Daoy (cell line): Measurements from ENCODE around the gene FBXL16. TPM values are rescaled to one million over a fixed set of nuclear protein-coding genes. Genes with fewer than 3 reads are reported as not detected.

Experiments used
- total RNA-seq: library from RNA; depleted of rRNA; stranded (reverse); fragments of >200 nt; shearing (Covaris generic); gene quantifications from 2 replicates; pipeline ENCODE4 v1.2.3, GENCODE V29; 2014; rRNA removed

FBXL16 gene
- total RNA-seq, 1 experiment from 2014 or later = 0.51 TPM

Other genes with a start within 250 kb of the FBXL16 start
- gene CAPN15, start 178.1 kb downstream of the FBXL16 start, total RNA-seq = 23.3 and 23.4 TPM in 2 replicates
- 0.23 TPM in 1 of 2 replicates, not detected in the other for gene PRR35, start 145.4 kb downstream of the FBXL16 start, total RNA-seq
- 0.17 TPM in 1 of 2 replicates, not detected in the other for gene NHLRC4, start 138.8 kb downstream of the FBXL16 start, total RNA-seq
- 15.9 and 16.3 TPM in 2 replicates for gene PIGQ, start 135.8 kb downstream of the FBXL16 start, total RNA-seq
- 7.6 and 20.6 TPM in 2 replicates for gene RAB40C, start 115.7 kb downstream of the FBXL16 start, total RNA-seq
- gene WFIKKN1, start 74.8 kb downstream of the FBXL16 start, total RNA-seq = 0.09 TPM in 1 of 2 replicates, not detected in the other
- 82.5 and 97.6 TPM in 2 replicates for gene METTL26, start 69.5 kb downstream of the FBXL16 start, total RNA-seq
- gene MCRIP2, start 64.0 kb downstream of the FBXL16 start, total RNA-seq = 39.1 and 39.2 TPM in 2 replicates
- 11.7 and 20.9 TPM in 2 replicates for gene WDR90, start 56.4 kb downstream of the FBXL16 start, total RNA-seq
- gene RHOT2, start 37.7 kb downstream of the FBXL16 start, total RNA-seq = 38.7 and 42.9 TPM in 2 replicates
- gene RHBDL1, start 30.1 kb downstream of the FBXL16 start, total RNA-seq = 0.11 and 1.5 TPM in 2 replicates
- gene STUB1, start 25.4 kb downstream of the FBXL16 start, total RNA-seq = 115 and 118 TPM in 2 replicates
- 31.4 and 37.1 TPM in 2 replicates for gene JMJD8, start 21.5 kb downstream of the FBXL16 start, total RNA-seq
- gene WDR24, start 15.4 kb downstream of the FBXL16 start, total RNA-seq = 1.9 and 2.2 TPM in 2 replicates
- gene METRN, start 9.3 kb upstream of the FBXL16 start, total RNA-seq = 40.9 and 60.0 TPM in 2 replicates
- 29.8 and 54.9 TPM in 2 replicates for gene ANTKMT, start 15.3 kb upstream of the FBXL16 start, total RNA-seq
- 0.23 and 0.24 TPM in 2 replicates for gene CCDC78, start 20.6 kb upstream of the FBXL16 start, total RNA-seq
- 3.3 and 4.3 TPM in 2 replicates for gene HAGHL, start 21.3 kb upstream of the FBXL16 start, total RNA-seq
- 20.0 and 23.7 TPM in 2 replicates for gene CIAO3, start 35.2 kb upstream of the FBXL16 start, total RNA-seq
- not detected in 2 replicates for gene MSLN, start 54.9 kb upstream of the FBXL16 start, total RNA-seq
- 36.9 and 38.6 TPM in 2 replicates for gene RPUSD1, start 82.6 kb upstream of the FBXL16 start, total RNA-seq
- 18.1 and 19.3 TPM in 2 replicates for gene CHTF18, start 82.8 kb upstream of the FBXL16 start, total RNA-seq
- not detected in 2 replicates for gene GNG13, start 94.9 kb upstream of the FBXL16 start, total RNA-seq